CD4-positive, alpha-beta memory T cell (primary cell): ENCODE data around the gene GPR50. TPM values are rescaled to one million over a fixed set of nuclear protein-coding genes. Genes with fewer than 3 reads are reported as not detected.

Source experiments
- CTCF ChIA-PET: fragments of 350-600 bp; sonication (Branson Sonifier 250); formaldehyde crosslinking; loops from one replicate; lab custom pipeline; 2021; ENCODE audit warnings: inconsistent platforms; ENCODE audit not compliant: partially characterized antibody; lab: Charles Lee
- POLR2A ChIA-PET: fragments of 350-600 bp; sonication (Branson Sonifier 250); formaldehyde crosslinking; loops from one replicate; lab custom pipeline; 2021; ENCODE audit not compliant: partially characterized antibody; lab: Charles Lee
- DNase-seq, 5 donors: peaks; one replicate each; pipeline versions ENCODE4 v3.0.0 to v3.0.0-alpha.2; 2020 to 2022; ENCODE audit warnings: mixed read lengths in 1 of 5
- H3K27ac ChIP-seq: one replicate; pipeline ENCODE4 v1.7.0; 2013; ENCODE audit warnings: low read depth, low read length
- H3K27me3 ChIP-seq: 2 replicates; pipeline ENCODE4 v1.7.0; 2013; ENCODE audit warnings: mild to moderate bottlenecking, low read length, moderate library complexity; ENCODE audit not compliant: insufficient read depth
- H3K36me3 ChIP-seq: 2 replicates; pipeline ENCODE4 v1.7.0; 2013; ENCODE audit warnings: mild to moderate bottlenecking, low read length, moderate library complexity; ENCODE audit not compliant: insufficient read depth
- H3K4me1 ChIP-seq: 2 replicates; pipeline ENCODE4 v1.7.0; 2013; ENCODE audit warnings: mild to moderate bottlenecking, low read length, moderate library complexity; ENCODE audit not compliant: insufficient read depth
- H3K4me3 ChIP-seq, 2 donors: one replicate each; pipeline ENCODE4 v1.7.0; 2013; ENCODE audit warnings: low read length in 2 of 2, mild to moderate bottlenecking in 1 of 2
- H3K9me3 ChIP-seq, 2 donors: one replicate each; pipeline ENCODE4 v1.7.0; 2013; ENCODE audit warnings: low read length in 2 of 2, control low read depth in 1 of 2; ENCODE audit not compliant: control insufficient read depth in 1 of 2
- H3K27ac Mint-ChIP-seq, 7 donors: one replicate each; pipeline ENCODE4 v1.8.0; 2020 to 2021; ENCODE audit warnings: mixed read lengths in 7 of 7, mild to moderate bottlenecking in 6 of 7, inconsistent platforms in 3 of 7, moderate library complexity in 3 of 7
- H3K27me3 Mint-ChIP-seq, 2 donors: one replicate each; pipeline ENCODE4 v1.8.0; 2020 to 2021; ENCODE audit warnings: mixed read lengths in 2 of 2
- H3K36me3 Mint-ChIP-seq, 2 donors: one replicate each; pipeline ENCODE4 v1.8.0; 2020 to 2021; ENCODE audit warnings: mixed read lengths in 2 of 2, inconsistent platforms in 1 of 2, mild to moderate bottlenecking in 1 of 2
- H3K4me1 Mint-ChIP-seq, 4 donors: one replicate each; pipeline ENCODE4 v1.8.0; 2020 to 2021; ENCODE audit warnings: mixed read lengths in 4 of 4, mild to moderate bottlenecking in 1 of 4
- H3K4me3 Mint-ChIP-seq, 8 donors: one replicate each; pipeline ENCODE4 v1.8.0; 2020 to 2021; ENCODE audit warnings: mixed read lengths in 8 of 8, mild to moderate bottlenecking in 7 of 8, moderate library complexity in 6 of 8, inconsistent platforms in 3 of 8
- H3K9me3 Mint-ChIP-seq, 8 donors: one replicate each; pipeline ENCODE4 v1.8.0; 2020 to 2021; ENCODE audit warnings: mixed read lengths in 8 of 8, mild to moderate bottlenecking in 5 of 8, inconsistent platforms in 3 of 8, moderate library complexity in 1 of 8
- intact Hi-C: fragments of 100-400 bp; cut with micrococcal nuclease; formaldehyde crosslinking; loops from one replicate; pipeline ENCODE4 v1.15.1; 2023
- polyA plus RNA-seq, 2 donors: library from polyadenylated mRNA; unstranded; fragments of 300-500 nt; fragmentation: Illumina TruSeq; gene quantifications; one replicate each; pipeline ENCODE4 v1.2.3, GENCODE V29; 2021
- total RNA-seq, 2 experiments: library from RNA; stranded (reverse); gene quantifications; one replicate each; pipeline ENCODE4 v1.2.3, GENCODE V29; 2021

The GPR50 gene
- total RNA-seq, result not detected
- polyA plus RNA-seq, result not detected

GRCh38 chrX:151176231-151176750 is at the start of gene GPR50:
Gene GPR50, plus strand, starts transcription at chrX:151176584. Its CDS starts 138 bp downstream, at chrX:151176722.
- Histone ChIP-seq H3K9me3 (no peaks in the 10 kb centered on the region), H3K4me1 (no peaks in the 10 kb centered on the region), H3K4me3 (no peak within 1 kb of the TSS), H3K27me3 (no peaks in the 10 kb centered on the region), H3K27ac (no peak within 1 kb of the TSS), H3K36me3 (no peaks in the 10 kb centered on the region)
- POLR2A ChIA-PET, result no interaction called here
- Mint-ChIP-seq H3K4me3 (peak within 1 kb of the TSS in 3 of 8 donors; percentile 32 to 43 (median 41)), H3K4me1 (peaks cover 3 to 12% (median 8%) of the 10 kb centered on the region in 4 donors), H3K27ac (no peak within 1 kb of the TSS), H3K36me3 (no peaks in the 10 kb centered on the region), H3K9me3 (peaks cover 0 to 1% (median 0%) of the 10 kb centered on the region in 8 donors), H3K27me3 (peaks cover 23 to 27% of the 10 kb centered on the region in 2 donors)
- CTCF ChIA-PET, result no interaction called here
- intact Hi-C loops, result no loop called here
- DNase-seq, result no peak

GRCh38 chrX:151132531-151132930 is 43.9 kb upstream of the GPR50 start:
- POLR2A ChIA-PET, result no interaction called here
- no peak overlapping the region for H3K27ac ChIP-seq
- no peak for DNase-seq
- CTCF ChIA-PET, result no interaction called here
- H3K9me3 ChIP-seq, result no peaks in the 10 kb centered on the region
- no peak overlapping the region for H3K4me3 ChIP-seq
- intact Hi-C loops, result no loop called here
- Mint-ChIP-seq H3K36me3 (no peaks in the 10 kb centered on the region), H3K27ac (no peak overlapping the region), H3K9me3 (no peaks in the 10 kb centered on the region), H3K4me1 (peaks cover 0 to 1% (median 0%) of the 10 kb centered on the region in 4 donors), H3K27me3 (no peaks in the 10 kb centered on the region), H3K4me3 (no peak overlapping the region)
- no peaks in the 10 kb centered on the region for H3K27me3 ChIP-seq
- H3K4me1 ChIP-seq, result no peaks in the 10 kb centered on the region
- H3K36me3 ChIP-seq, result no peaks in the 10 kb centered on the region

GRCh38 chrX:151151665-151152267 is 24.6 kb upstream of the GPR50 start:
- ChIA-PET POLR2A (no interaction called here), CTCF (interaction anchor here (0.7 to 2.3 kb wide), 5 partner anchors 13 to 1481 kb away, joined by 3 to 11 read pairs (median 6); no protein-coding TSS in a partner anchor)
- H3K27me3 Mint-ChIP-seq, result peaks cover 3 to 15% of the 10 kb centered on the region in 2 donors
- H3K9me3 Mint-ChIP-seq, result no peaks in the 10 kb centered on the region
- Histone ChIP-seq H3K36me3 (no peaks in the 10 kb centered on the region), H3K9me3 (no peaks in the 10 kb centered on the region), H3K4me1 (no peaks in the 10 kb centered on the region), H3K27me3 (no peaks in the 10 kb centered on the region), H3K27ac (no peak overlapping the region), H3K4me3 (no peak overlapping the region)
- H3K27ac Mint-ChIP-seq, result no peak overlapping the region
- H3K4me1 Mint-ChIP-seq, result no peaks in the 10 kb centered on the region
- peak; percentile 31 to 41 (median 38) for DNase-seq
- intact Hi-C loops, result loop anchor here (1.0 kb wide), 1 partner anchor 209 kb away; no protein-coding TSS in a partner anchor
- no peak overlapping the region for H3K4me3 Mint-ChIP-seq
- H3K36me3 Mint-ChIP-seq, result no peaks in the 10 kb centered on the region

GRCh38 chrX:151153086-151153485 is 23.3 kb upstream of the GPR50 start:
- Histone ChIP-seq H3K27ac (no peak overlapping the region), H3K4me1 (no peaks in the 10 kb centered on the region), H3K9me3 (no peaks in the 10 kb centered on the region), H3K27me3 (no peaks in the 10 kb centered on the region), H3K4me3 (no peak overlapping the region), H3K36me3 (no peaks in the 10 kb centered on the region)
- intact Hi-C loops, result no loop called here
- Mint-ChIP-seq H3K27ac (no peak overlapping the region), H3K36me3 (no peaks in the 10 kb centered on the region), H3K4me3 (peak overlapping the region in 1 of 8 donors; percentile 4), H3K9me3 (no peaks in the 10 kb centered on the region), H3K27me3 (peaks cover 3 to 10% of the 10 kb centered on the region in 2 donors), H3K4me1 (no peaks in the 10 kb centered on the region)
- CTCF ChIA-PET, result no interaction called here
- no peak for DNase-seq
- POLR2A ChIA-PET, result no interaction called here

GRCh38 chrX:151153667-151154066 is 22.7 kb upstream of the GPR50 start:
- no peaks in the 10 kb centered on the region for H3K9me3 ChIP-seq
- no peaks in the 10 kb centered on the region for H3K4me1 ChIP-seq
- CTCF ChIA-PET, result no interaction called here
- no peaks in the 10 kb centered on the region for H3K27me3 ChIP-seq
- no peaks in the 10 kb centered on the region for H3K4me1 Mint-ChIP-seq
- intact Hi-C loops, result no loop called here
- H3K36me3 Mint-ChIP-seq, result no peaks in the 10 kb centered on the region
- POLR2A ChIA-PET, result no interaction called here
- H3K4me3 Mint-ChIP-seq, result no peak overlapping the region
- H3K36me3 ChIP-seq, result no peaks in the 10 kb centered on the region
- H3K4me3 ChIP-seq, result no peak overlapping the region
- no peak overlapping the region for H3K27ac ChIP-seq
- no peaks in the 10 kb centered on the region for H3K9me3 Mint-ChIP-seq
- H3K27me3 Mint-ChIP-seq, result peaks cover 3 to 10% of the 10 kb centered on the region in 2 donors
- H3K27ac Mint-ChIP-seq, result no peak overlapping the region
- no peak for DNase-seq

GRCh38 chrX:151155234-151155633 is 21.1 kb upstream of the GPR50 start:
- no peak overlapping the region for H3K4me3 ChIP-seq
- no peaks in the 10 kb centered on the region for H3K9me3 Mint-ChIP-seq
- H3K27ac Mint-ChIP-seq, result no peak overlapping the region
- no peak for DNase-seq
- no peaks in the 10 kb centered on the region for H3K36me3 Mint-ChIP-seq
- no peak overlapping the region for H3K27ac ChIP-seq
- ChIA-PET POLR2A (no interaction called here), CTCF (no interaction called here)
- intact Hi-C loops, result no loop called here
- no peaks in the 10 kb centered on the region for H3K36me3 ChIP-seq
- H3K4me1 ChIP-seq, result no peaks in the 10 kb centered on the region
- H3K9me3 ChIP-seq, result no peaks in the 10 kb centered on the region
- no peaks in the 10 kb centered on the region for H3K27me3 ChIP-seq
- H3K27me3 Mint-ChIP-seq, result peaks cover 5 to 10% of the 10 kb centered on the region in 2 donors
- H3K4me3 Mint-ChIP-seq, result no peak overlapping the region
- no peaks in the 10 kb centered on the region for H3K4me1 Mint-ChIP-seq

GRCh38 chrX:151161690-151162089 is 14.7 kb upstream of the GPR50 start:
- Histone ChIP-seq H3K9me3 (no peaks in the 10 kb centered on the region), H3K27ac (no peak overlapping the region), H3K36me3 (no peaks in the 10 kb centered on the region), H3K27me3 (no peaks in the 10 kb centered on the region), H3K4me3 (no peak overlapping the region), H3K4me1 (no peaks in the 10 kb centered on the region)
- ChIA-PET CTCF (no interaction called here), POLR2A (no interaction called here)
- no peaks in the 10 kb centered on the region for H3K36me3 Mint-ChIP-seq
- no peak for DNase-seq
- H3K27me3 Mint-ChIP-seq, result peaks cover 3 to 5% of the 10 kb centered on the region in 2 donors
- no peaks in the 10 kb centered on the region for H3K4me1 Mint-ChIP-seq
- H3K4me3 Mint-ChIP-seq, result no peak overlapping the region
- H3K27ac Mint-ChIP-seq, result no peak overlapping the region
- intact Hi-C loops, result no loop called here
- no peaks in the 10 kb centered on the region for H3K9me3 Mint-ChIP-seq
